ENCODE data around the gene DVL3. TPM values are rescaled to one million over a fixed set of nuclear protein-coding genes. Genes with fewer than 3 reads are reported as not detected.
"Not testable (repeated sequence)": the region's sequence is repeated elsewhere in the genome, so short reads cannot be mapped to it uniquely, and the experiment has no call there.

Gene DVL3
- total RNA-seq, 4 donors from 2014 or later, result 56.8 to 117 (median 66.4) TPM

DNA sequence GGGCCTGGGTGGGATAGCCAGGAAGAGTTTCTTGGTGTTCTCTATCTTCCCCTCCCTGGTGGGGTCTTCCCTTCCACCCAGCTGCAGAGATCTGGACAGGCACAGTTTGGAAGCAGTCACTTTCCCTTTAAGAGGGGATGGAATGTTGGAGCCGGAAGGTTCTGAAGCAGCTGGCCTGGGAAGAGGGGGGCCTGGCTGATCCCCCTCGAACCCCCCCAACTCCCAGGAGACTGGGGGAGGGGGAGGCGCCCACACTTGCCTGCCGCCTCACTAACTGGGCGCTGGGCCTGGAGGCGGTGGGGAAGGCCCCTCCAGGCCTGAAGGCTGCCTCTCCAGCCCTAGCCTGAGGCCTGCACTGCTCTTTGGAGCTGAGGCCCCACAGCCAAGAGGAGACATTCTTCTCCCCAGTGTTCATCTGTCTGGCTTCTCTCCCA, 1.4 kb downstream of the DVL3 start:
- Histone ChIP-seq H3K4me3 (peak overlapping the region; percentile 94 to 97), H3K4me1 (peaks cover 3 to 72% (median 34%) of the 10 kb centered on the region in 3 donors), H3K36me3 (no peaks in the 10 kb centered on the region), H3K27ac (peak overlapping the region; percentile 76 to 95 (median 94)), H3K9me3 (no peaks in the 10 kb centered on the region), H3K27me3 (no peaks in the 10 kb centered on the region)
- TF ChIP-seq, protein P1, sequence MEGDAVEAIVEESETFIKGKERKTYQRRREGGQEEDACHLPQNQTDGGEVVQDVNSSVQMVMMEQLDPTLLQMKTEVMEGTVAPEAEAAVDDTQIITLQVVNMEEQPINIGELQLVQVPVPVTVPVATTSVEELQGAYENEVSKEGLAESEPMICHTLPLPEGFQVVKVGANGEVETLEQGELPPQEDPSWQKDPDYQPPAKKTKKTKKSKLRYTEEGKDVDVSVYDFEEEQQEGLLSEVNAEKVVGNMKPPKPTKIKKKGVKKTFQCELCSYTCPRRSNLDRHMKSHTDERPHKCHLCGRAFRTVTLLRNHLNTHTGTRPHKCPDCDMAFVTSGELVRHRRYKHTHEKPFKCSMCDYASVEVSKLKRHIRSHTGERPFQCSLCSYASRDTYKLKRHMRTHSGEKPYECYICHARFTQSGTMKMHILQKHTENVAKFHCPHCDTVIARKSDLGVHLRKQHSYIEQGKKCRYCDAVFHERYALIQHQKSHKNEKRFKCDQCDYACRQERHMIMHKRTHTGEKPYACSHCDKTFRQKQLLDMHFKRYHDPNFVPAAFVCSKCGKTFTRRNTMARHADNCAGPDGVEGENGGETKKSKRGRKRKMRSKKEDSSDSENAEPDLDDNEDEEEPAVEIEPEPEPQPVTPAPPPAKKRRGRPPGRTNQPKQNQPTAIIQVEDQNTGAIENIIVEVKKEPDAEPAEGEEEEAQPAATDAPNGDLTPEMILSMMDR (IDR thresholded peaks at IDR 0.05), result no peak
- TF ChIP-seq POLR2A (IDR thresholded peaks at IDR 0.05), result no peak
- TF ChIP-seq POLR2AphosphoS5 (IDR thresholded peaks at IDR 0.05), result no peak
- TF ChIP-seq EP300 (IDR thresholded peaks at IDR 0.05), result no peak
- peak; percentile 42 for ATAC-seq
- 0% methylated on average over 5 of the region's 6 CpGs; no CpG with 5 or more reads in 1 of the 2 donors for WGBS, 2 donors (ENCODE audit: low coverage in 1 of 2)

DNA sequence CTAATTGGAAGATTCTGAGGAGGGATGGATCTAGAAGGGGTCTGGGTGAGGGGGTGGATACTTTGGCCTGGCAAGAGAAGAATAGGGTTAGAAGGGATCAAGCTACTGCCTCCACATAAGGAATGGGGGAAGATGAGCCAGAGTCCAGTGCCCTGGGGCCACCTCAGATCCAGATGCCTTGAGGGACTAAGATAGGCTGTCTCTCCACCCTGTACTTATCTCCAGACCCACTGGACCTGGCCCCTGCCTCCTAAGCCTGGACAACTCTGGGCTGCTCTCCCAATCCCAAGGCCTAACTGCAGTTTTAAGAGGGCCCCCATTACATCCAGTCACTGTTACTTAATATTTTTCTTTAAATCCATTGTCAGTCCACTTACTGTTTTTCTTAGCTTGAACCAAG, 2.0 kb downstream of the DVL3 start:
- H3K27ac ChIP-seq, result peak overlapping the region; percentile 76 to 95 (median 94)
- no peaks in the 10 kb centered on the region for H3K9me3 ChIP-seq
- H3K4me3 ChIP-seq, result peak overlapping the region; percentile 94 to 97
- TF ChIP-seq POLR2A (IDR thresholded peaks at IDR 0.05) (no peak), POLR2AphosphoS5 (IDR thresholded peaks at IDR 0.05) (no peak), EP300 (IDR thresholded peaks at IDR 0.05) (no peak)
- TF ChIP-seq, protein P1 (IDR thresholded peaks at IDR 0.05), result no peak
- no peaks in the 10 kb centered on the region for H3K27me3 ChIP-seq
- H3K4me1 ChIP-seq, result peaks cover 3 to 79% (median 39%) of the 10 kb centered on the region in 3 donors
- no peaks in the 10 kb centered on the region for H3K36me3 ChIP-seq
- no peak for ATAC-seq

DNA sequence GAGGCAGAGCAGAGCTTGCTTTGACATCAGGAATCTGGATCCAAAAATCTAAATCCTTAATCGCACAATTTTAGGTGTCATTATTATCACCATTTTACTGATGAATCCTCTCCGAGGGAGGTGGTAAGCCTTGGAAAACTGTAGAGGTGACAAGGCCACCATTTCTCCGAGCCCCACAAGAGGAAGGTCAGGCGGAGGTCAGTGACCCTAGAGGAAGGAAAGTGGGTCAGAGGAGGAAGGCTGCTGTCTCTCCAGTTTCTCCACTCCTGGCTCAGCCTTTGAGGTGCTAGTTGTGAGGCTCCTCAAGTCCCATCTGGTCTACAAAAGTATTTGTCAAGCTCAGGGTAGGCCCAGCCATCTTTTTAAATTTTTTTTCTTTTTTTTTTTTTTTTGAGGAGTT, 3.2 kb downstream of the DVL3 start:
- Histone ChIP-seq H3K27ac (peak overlapping the region; percentile 35 to 95 (median 83)), H3K36me3 (peaks cover 0 to 4% of the 10 kb centered on the region in 2 donors), H3K9me3 (no peaks in the 10 kb centered on the region), H3K27me3 (no peaks in the 10 kb centered on the region), H3K4me3 (no peak overlapping the region), H3K4me1 (peaks cover 3 to 87% (median 45%) of the 10 kb centered on the region in 3 donors)
- no peak for TF ChIP-seq EP300 (IDR thresholded peaks at IDR 0.05)
- no peak for TF ChIP-seq POLR2AphosphoS5 (IDR thresholded peaks at IDR 0.05)
- no peak for TF ChIP-seq POLR2A (IDR thresholded peaks at IDR 0.05)
- TF ChIP-seq, protein P1 (IDR thresholded peaks at IDR 0.05), result no peak
- WGBS, 2 donors (ENCODE audit: low coverage in 1 of 2), result 63 to 70% methylated on average over 2 to 4 of the region's 4 CpGs
- ATAC-seq, result no peak

DNA sequence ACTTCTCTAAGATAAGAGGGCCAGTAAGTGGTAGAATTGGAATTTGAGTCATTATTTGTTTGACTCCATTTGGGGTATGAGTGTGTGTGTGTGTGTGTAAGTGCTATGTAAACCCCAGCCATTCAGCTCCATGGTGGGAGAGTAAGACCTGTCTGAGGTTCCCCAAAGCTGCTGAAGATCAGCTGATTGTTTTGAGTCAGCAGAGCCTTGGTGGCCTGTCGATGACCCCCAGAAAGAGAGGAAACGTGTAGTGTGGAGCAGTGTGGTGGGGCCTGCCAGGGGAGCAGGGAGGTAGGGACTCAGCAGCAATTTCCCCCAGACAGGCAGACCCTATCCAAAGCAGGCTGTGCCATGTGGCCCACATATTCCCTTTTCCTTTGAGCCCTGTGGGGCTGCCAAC, 5.3 kb downstream of the DVL3 start:
- no peaks in the 10 kb centered on the region for H3K9me3 ChIP-seq
- H3K27ac ChIP-seq, result peak overlapping the region; percentile 86 to 95 (median 92)
- peaks cover 3 to 85% (median 45%) of the 10 kb centered on the region in 3 donors for H3K4me1 ChIP-seq
- TF ChIP-seq POLR2A (IDR thresholded peaks at IDR 0.05), result no peak
- TF ChIP-seq, protein P1 (IDR thresholded peaks at IDR 0.05), result no peak
- no peak for TF ChIP-seq EP300 (IDR thresholded peaks at IDR 0.05)
- TF ChIP-seq POLR2AphosphoS5 (IDR thresholded peaks at IDR 0.05), result no peak
- peak; percentile 2 for ATAC-seq
- peak overlapping the region in 1 of 2 donors; percentile 27 for H3K4me3 ChIP-seq
- H3K36me3 ChIP-seq, result peaks cover 0 to 25% of the 10 kb centered on the region in 2 donors
- H3K27me3 ChIP-seq, result no peaks in the 10 kb centered on the region
- WGBS, 2 donors (ENCODE audit: low coverage in 1 of 2), result 0% methylated on average over 2 of the region's 2 CpGs; no CpG with 5 or more reads in 1 of the 2 donors

DNA sequence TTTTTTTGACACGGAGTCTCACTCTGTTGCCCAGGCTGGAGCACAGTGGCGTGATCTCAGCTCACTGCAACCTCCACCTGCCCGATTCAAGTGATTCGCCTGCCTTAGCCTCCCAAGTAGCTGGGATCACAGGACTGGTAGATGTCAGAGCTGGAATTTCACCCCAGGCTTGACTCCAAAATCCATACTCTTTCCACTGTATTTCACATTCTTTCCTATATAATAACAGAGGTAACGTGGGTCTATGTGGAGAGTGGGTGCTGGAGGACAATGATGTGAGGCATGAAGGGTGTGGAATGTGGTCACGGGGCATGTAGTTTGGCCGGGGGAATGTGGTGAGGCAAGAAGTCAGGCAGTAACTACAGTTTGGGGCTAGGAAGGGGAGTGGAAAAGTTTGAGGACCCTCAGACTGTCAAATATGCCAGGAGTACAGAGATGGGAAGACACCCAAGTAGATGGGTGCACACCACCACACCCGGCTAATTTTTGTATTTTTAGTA, 7.4 kb downstream of the DVL3 start:
- not testable (repeated sequence) for H3K4me3 ChIP-seq, H3K27me3 ChIP-seq, H3K9me3 ChIP-seq
- 50 to 65% methylated on average over 2 to 7 of the region's 8 CpGs for WGBS, 2 donors (ENCODE audit: low coverage in 1 of 2)
- H3K4me1 ChIP-seq, result peaks cover 0 to 72% (median 42%) of the 10 kb centered on the region in 3 donors
- H3K36me3 ChIP-seq, result peaks cover 0 to 47% of the 10 kb centered on the region in 2 donors
- ATAC-seq, result peak; percentile 37
- H3K27ac ChIP-seq, result peak overlapping the region in 3 of 4 donors; percentile 69 to 95 (median 94)

All from gastroesophageal sphincter (tissue), 4 donors.